NK-92 (cell line): ENCODE measurements around the gene ARHGEF10L.

Experiments
- DNase-seq: peaks from one replicate; lab custom pipeline; 2025; ENCODE audit not compliant: unreplicated experiment; lab: John Stamatoyannopoulos, UW

ARHGEF10L gene

DNA sequence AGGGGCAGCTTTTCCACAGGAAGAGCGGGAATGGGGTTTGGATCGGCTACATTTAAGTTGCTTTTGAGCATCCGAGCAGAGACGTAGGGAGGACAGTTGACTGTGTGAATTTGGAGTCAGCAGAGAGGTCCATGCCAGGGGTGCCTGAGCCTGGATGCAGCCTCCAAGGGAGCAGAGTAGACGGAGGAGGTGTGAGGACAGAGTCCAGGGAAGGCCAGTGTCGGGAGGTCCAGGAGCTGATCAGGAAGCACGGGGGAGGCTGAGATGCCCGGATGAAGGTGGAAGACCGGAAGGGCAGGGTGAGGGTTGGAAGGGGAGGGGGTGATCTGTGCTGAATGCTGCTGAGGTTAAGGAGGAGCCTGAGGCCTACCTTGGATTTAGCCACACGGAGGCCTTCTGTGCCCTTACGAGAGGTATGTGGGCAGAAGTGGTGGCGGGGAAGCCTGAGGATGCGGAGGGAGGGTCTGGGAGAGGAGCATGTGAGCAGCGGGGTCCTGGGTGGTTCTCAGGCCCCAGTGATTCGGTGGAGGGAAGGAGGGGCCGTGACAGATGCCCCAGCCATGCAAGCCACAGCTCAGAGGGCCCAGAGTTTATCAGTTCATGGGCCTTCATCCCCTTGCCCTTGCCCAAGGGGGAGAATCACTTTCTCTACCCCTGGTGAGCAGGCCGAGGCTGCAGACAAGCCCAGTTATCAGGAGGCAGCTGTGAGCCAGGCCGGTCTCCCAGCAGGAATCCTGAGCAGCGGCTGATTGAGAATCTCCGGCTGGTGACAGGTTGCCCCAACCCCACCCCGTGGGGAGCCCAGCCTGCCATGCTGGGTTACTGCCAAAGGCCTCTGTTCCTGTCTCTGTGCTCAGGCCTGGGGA is 161.7 kb downstream of the ARHGEF10L start:
- no peak for DNase-seq

DNA sequence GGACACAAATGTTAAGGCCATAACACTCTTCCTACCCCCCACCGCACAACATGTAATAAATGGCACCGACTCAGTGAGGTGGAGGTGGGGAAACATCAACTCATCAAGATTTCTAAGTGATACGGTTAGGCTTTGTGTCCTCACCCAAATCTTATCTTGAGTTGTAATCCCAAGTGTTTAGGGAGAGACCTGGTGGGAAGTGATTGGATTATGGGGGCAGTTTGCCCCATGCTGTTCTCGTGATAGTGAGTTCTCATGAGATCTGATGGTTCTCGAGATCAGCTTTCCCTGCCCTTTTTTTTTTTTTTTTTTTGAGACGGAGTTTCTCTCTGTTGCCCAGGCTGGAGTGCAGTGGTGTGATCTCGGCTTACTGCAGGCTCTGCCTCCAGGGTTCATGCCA is 164.7 kb downstream of the ARHGEF10L start:
- DNase-seq: no peak

DNA sequence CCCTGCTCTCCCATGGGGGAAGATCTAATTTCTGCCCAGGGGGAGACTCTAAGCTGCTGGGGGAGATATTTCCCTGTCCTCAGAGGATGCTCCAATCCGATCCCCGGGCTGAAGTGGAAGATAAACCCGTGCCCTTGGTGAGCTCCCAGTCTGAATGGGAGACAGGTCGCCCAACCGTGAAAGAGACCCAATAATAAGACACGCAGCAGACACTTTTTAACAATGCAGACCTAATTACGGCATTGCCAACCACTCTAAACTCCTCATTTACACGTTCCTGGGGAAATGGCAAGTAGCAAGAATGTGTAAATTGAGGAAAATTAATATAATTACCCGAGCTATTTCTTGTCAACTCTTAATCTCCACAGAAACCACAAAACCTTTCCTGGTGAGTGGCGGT is 166.9 kb downstream of the ARHGEF10L start:
- no peak for DNase-seq

DNA sequence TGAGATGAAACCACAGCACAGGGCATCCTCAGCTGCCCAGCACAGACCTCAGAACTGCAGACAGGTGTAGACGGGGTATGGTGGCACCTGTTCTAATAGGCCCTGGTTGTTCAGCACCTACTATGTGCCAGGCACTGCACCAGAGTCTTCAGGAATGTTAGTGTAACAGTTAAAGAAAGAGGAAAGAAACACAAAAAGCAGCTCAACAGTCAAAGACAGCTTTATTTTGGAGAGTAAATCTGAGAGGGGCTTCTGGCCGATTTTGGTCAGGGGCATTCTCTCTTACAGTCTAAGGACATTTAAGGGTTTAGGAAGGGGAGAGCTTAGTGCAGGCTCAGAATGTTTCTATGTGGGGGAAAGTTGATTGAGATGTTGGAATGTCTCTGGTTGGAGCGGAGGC is 170.5 kb downstream of the ARHGEF10L start:
- DNase-seq: no peak

DNA sequence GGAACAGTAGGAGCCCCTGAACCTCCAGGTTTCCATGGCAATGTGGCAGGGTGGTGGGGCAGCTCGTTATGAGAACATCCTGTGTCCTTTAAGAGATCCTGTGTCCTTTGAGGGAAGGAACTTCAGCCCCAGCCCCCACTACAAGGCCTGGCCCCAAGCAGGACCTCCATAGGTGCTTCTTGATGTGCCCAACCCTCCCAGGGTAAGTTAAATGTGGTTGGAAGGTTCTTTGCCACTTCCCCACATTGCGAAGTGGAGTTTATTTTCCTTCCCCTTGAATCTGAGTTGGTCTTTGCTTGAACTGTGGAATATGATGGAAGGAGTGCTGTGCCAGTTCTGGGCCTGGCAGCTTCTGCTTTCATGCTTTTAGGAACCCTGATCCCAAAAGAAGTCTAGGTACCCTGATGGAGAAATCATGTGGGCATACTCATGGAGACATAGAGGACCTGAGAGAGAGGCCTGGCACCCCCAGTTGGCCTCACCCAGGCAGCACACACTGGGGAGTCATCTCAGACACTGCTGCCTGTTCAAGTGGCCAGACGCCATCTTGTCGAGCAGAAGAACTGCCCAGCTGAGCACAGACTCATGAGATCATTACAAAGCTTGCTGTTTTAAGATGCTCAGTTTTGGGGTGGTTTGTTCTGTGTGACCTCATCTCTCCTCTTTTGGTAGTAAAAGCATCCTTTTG is 171.5 kb downstream of the ARHGEF10L start:
- no peak for DNase-seq

DNA sequence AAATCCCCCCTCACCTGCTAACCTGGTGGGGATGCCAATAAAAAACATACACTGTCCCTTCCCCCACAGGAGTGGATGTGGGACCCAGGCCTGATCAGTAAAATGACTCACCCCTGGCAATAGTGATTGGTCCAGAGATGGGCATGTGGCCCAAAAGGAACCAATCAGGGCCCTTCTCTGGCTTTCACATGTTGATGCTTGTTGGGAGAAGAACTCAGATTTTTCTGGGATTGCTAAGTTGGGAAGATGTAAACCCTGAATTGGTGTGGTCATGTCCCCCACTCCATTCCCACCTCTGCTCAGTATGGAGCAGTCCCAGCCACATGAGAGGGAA is 172.0 kb downstream of the ARHGEF10L start:
- DNase-seq: no peak

DNA sequence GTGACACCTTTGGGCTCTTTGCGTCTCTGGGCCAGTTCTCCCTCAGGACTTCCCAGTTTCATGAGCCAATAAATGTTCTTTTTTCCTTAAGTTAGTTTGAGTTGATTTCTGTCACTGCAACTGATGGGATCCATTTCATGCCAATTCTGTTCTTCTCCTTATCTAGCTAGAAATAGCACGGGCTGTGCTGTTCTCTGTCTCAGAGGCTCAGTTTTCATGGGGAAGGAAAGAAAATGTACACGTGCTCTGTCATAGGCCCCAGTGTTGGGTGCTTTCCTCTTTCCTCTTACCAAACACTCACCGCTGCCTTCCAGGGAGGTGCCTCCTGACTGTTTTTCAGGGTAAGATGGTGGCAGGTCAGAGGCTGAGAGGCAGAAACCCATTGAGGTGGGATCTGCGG is 172.4 kb downstream of the ARHGEF10L start:
- DNase-seq: no peak

DNA sequence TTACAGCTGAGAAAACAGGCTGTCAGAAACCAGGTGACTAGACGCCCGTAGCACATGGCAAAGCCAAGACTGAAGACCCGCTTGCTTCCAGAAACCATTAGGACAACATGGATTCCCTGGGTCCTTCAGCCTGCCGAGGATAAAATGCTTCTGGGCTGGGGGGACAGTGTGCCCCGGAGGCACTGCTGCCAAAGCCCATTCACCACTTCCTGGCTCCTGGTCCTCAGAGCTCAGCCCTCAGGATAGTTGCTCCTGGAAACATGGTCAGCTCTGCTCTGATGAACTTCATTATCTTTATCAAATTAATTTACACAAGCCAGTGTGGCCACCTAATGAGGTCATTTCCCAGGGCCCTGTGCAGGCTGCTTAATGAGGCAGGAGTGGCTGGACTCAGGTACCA is 174.5 kb downstream of the ARHGEF10L start:
- DNase-seq: no peak

DNA sequence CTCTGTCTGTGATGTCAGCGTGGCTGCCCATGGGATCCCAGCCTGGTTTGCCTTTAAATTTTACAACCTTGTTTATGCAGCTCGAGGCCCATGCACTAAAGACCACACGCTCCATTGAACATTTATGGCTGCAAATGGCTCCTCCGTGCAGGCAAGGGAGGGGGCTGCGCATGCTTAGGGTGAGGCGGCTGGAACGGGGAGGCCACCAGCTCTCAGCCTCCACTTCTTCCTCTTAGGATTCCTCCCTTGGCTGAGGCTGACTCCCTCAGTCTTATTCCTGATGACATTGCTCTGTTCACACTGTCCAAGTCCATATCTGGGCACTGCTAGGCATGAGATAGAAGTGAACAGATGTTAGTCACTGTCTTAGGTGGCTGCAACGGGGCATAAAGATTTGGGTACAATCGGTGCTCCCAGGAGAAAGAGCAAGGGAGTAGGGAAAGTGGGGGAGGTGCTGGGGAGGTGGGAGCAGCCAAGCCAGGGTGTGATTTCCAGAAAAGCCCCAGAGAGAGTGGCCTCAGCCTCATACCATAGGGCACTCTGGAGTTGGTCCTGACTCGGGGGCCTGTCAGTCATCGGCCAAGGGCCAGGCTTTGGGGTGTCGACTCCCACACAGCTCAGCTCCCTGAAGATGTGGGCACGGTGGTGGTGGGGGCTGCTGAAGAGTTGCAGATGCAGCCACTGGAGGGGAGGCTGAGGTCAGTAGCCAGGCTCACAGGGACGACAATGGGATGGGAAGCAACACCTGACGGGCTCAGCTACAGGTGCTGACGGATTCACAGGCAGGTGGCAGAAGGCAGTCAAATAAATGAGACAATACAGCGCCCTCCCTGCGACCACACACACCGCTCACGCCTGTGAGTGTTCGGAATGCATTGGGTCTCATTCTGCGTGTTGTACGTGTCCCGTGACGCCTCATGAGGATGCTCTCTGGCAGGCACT is 178.4 kb downstream of the ARHGEF10L start:
- no peak for DNase-seq

DNA sequence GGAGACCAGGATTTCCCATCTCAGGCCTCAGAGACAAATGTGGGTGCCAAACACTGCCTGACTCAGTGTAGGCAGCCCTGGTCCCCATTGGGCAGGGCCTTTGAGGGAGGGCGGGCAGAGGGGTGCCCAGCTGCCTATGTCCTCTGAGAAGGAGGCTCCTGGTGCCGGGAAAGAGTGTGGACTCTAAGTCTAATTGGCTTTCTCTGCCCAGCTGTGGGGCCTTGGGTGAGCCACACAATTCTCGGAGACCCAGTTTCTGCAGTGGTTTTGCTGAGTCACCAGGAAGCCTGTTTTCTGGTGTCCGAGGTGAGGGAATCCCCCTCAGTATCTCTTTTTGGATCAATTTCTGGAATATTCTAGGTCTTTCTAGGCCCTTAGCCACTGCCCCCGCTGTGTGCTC is 180.4 kb downstream of the ARHGEF10L start:
- DNase-seq: no peak

DNA sequence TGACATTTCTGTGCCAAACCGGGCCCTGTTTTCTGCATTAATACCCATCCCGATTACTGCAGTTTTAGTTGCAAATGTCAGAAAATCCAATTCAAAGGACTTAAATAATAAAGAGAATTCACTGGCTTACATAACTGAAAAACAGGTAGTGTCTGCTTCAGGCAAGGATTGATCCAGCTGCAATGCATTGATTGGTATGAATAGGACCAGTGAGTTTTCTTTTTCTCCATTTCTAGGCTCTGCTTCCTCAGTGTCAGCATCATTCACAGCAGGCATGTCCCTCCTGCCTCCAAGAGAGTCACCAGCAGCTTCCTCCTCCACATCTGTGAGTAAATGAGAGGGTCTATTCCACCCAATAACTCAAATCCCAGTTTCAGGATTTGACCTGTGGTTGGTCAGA is 181.9 kb downstream of the ARHGEF10L start:
- no peak for DNase-seq

DNA sequence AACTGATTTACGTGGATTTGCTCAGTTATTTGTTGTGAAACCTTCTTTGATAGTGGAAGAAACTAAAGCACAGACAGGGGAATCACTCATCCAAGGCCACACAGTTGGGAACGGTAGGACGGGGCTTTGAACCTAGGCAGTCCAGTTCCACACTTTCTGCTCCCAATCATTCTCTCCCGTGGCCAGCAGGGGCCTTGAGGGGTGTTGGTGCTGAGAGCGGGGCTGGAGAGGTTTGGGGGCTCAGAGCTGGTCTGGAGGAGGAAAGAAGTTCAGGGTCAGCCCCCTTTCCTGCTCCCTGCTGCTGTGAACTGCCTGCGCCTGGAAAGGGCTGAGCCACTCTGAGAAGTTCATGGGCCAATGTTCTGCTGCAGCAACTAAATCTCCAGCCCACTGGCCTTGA is 184.2 kb downstream of the ARHGEF10L start:
- DNase-seq: no peak

DNA sequence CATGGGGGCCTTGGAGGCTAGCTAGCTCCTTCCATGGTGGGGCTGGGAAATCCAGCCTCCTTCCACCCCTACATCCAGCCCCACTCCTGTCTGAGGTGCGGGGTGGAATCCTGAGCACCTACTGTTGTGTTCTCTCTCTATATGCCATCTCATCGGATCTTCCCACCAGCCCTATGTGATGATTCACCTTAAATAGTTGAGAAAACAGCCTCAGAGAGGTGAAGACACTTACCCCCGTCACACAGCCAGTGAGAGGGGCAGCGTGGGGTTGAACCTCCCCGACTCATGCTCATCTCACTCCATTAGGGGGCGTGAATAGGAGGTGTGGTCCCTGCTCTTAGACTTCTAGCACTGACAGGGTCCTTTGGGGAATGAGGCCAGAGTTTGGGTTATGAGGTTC is 184.7 kb downstream of the ARHGEF10L start:
- no peak for DNase-seq

DNA sequence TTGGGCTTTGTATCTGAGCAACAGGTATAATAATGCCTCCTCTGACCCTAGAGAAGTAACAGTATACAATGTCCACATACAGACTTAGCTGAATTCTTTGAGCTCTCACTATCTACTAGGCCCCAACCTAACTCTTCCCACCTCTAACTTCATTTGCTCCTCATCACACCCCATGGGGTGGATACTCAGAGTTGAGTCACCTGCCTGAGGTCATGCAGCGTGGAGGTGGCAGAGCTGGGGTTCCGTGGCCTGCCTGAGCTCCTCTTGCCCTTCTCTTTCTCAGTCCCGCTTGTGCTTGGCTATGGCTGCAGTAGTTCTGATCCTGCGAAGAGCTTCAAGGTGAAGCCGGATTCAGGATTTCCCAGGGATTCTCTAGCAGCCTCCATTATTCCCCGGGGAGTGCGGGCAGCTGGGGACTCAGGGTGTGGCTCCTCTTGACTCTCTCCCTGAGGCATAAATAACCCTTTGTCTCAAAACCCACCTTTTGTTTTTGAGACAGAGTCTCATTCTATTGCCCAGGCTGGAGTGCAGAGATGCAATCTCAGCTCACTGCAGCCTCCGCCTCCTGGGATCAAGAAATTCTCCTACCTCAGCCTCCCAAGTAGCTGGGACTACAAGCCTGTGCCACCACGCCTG is 185.7 kb downstream of the ARHGEF10L start:
- no peak for DNase-seq

DNA sequence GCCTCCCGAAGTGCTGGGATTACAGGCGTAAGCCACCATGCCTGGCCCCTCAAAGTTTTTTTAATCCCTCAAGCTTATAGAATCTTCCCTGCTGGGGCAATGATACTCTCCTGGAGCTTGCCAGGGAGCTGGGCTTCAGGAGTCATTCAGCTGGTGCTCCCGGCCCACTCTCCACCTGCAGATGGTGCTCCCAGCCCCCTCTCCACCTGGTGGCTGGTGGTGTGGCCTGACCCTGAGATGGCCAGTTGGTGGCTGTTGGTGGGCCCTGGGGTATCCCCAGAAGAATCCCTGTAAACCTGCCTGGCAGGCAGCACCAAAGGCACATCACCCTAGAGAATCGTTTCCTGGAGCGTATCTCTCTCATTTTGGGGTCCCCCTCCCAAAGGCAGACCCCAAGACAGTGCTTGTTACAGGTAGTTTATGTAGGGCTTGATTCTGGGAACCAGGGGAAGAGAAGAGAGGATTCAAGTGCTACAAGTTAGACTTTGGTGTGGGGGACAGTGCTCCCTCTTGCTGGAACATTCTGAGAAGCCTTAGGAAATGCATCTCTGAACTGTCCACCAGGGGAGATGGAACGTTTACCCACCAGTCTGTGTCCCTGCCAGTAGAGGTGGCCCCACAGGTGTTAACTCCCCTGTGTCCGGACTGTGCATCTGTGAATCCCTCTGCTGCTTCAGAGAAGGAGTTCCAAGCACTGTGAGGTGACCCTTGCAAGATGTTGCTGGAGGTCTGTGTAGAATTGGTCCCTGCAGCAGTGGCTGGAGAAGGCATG is 186.5 kb downstream of the ARHGEF10L start:
- no peak for DNase-seq

DNA sequence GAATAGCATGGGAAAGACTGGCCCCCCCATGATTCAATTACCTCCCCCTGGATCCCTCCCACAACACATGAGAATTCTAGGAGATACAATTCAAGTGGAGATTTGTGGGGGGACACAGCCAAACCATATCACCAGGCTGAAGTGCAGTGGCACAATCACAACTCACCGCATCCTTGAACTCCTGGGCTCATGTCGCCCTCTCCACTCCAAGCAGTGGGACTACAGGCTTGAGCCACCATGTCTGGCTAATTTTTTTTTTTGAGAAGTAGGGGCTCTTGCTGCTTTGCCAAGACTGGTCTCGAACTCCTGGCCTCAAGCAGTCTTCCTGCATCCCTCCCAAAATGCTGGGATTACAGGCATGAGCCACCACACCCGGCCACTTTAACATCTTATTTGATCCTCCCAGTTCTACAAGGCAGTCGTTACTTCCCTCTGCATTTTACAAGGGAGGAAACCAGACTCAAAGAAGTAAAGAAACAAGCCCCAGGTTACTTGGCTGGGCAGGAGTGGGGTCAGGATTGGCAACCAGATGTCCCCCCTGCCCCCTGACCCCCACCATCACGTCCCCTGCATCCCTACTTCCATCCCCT is 188.7 kb downstream of the ARHGEF10L start:
- no peak for DNase-seq

DNA sequence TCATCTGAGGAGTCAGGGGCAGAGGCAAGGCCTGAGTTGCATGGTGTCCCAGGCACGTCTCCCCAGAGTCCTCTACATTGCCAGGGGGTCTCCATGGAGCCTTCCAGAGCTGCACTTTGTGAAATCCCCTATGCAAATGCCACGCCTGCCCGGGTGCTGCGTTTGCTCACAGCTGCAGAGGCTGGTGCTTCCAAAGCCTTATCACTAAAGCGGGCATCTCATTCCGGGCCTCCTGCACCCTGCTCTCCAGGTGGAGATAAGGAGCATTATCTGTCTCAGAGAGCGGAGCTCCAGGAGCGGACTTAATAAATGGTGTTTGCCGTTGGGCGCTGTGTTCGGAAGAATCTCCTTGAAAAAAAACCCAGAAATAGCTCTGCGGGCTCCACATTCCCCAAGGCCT is 189.8 kb downstream of the ARHGEF10L start:
- DNase-seq: no peak

DNA sequence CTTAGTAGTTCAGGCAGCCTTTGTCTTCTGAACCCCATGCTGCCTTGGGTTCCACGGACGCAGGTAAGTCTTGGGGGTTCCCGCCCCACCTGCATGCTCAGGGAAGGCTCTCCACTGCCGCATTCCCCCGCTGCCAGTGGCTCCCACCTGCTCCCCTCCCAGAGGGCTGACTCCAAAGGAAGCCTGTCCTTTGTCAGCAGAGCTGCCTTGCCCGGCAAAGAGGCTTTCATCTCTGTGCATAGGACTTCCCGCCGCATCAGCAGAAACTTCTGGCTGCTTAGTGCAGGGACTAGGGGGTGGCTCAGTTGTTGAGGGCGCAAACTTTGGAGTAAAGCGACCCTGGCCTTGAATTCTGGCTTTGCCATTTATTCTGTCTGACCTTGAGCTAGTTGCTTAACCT is 190.4 kb downstream of the ARHGEF10L start:
- no peak for DNase-seq

DNA sequence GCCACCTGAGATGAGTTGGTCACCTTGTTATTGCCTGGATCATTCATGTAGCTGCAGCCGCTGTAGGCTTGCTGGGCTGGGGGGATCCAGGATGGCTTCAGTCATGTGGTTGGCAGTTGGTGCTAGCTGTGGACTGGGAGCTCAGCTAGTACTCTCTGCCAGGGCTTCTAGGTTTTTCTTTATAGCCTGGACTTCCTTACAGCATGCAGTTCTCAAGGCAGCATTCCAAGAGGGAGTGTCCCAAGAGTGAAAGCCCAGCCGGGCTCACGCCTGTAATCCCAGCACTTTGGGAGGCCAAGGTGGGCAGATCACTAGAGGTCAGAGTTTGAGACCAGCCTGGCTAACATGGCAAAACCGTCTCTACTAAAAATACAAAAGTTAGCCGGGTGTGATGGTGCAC is 192.0 kb downstream of the ARHGEF10L start:
- no peak for DNase-seq

DNA sequence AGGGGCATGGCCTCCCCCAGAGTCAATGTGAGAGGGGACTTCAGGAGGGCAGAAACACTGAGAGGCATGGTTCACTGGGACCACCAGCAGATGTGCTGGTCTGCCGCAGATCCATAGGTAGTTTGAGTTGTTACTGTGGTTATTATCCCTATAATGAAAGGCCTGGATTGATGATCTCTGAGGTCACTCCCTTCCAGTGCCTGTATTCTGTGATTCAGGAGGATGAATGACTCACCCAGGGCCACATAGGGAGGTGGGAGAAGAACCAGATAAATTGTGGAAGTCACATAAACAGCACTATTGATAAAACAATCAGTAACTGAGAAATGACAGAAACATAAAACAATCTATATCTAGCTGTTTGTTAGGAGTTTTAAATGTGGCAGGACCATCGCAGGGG is 193.0 kb downstream of the ARHGEF10L start:
- no peak for DNase-seq
